ENCODE results near the gene FIP1L1. TPM values are rescaled to one million over a fixed set of nuclear protein-coding genes. Genes with fewer than 3 reads are reported as not detected.

FIP1L1 gene
- total and polyA plus RNA-seq, 9 of the 15 experiments (the other 6 are each of a cell fraction or from before 2014, with no cell fraction given): 34.6 to 137 (median 72.0) TPM

- TF ChIP-seq FIP1L1 (IDR thresholded peaks at IDR 0.05; ENCODE audit: low read depth, low read length, poor library complexity, severe bottlenecking): no peak
- TF ChIP-seq CCNT2 (IDR thresholded peaks at IDR 0.05; ENCODE audit: borderline replicate concordance, extremely low read depth, insufficient read length, low read depth, low read length): peak; percentile 24
- peak in 1 of 2 experiments; percentile 85; a peak in 2 of 4 replicates for TF ChIP-seq TBL1XR1 (IDR thresholded peaks at IDR 0.05; ENCODE audit: low read length in 2 of 2)
- peak; percentile 100 for TF ChIP-seq NKRF (IDR thresholded peaks at IDR 0.05; ENCODE audit: borderline replicate concordance)
- peak; percentile 75 for TF ChIP-seq NR2C1 (IDR thresholded peaks at IDR 0.05)
- TF ChIP-seq NR2C1 (tag; IDR thresholded peaks at IDR 0.05): peak; percentile 51
- no peak for TF ChIP-seq TCFL5 (CRISPR knock-in tag; conservative IDR thresholded peaks at IDR 0.05)
- no peak for TF ChIP-seq MED1 (CRISPR knock-in tag; IDR thresholded peaks at IDR 0.05; ENCODE audit: borderline replicate concordance)
- TF ChIP-seq ZNF449 (CRISPR knock-in tag; IDR thresholded peaks at IDR 0.05): no peak
- no peak for TF ChIP-seq ZNF740 (CRISPR knock-in tag; IDR thresholded peaks at IDR 0.05)
- TF ChIP-seq ZNF740 (tag; IDR thresholded peaks at IDR 0.05): no peak
- TF ChIP-seq ZNF23 (CRISPR knock-in tag; IDR thresholded peaks at IDR 0.05): no peak
- TF ChIP-seq KLF1 (tag; IDR thresholded peaks at IDR 0.05): no peak
- TF ChIP-seq FOXM1 (IDR thresholded peaks at IDR 0.05; ENCODE audit: low read depth): no peak
- 0 out of 2 replicates have a peak, but pooled peaks have one; percentile 58 for TF ChIP-seq FOXM1 (CRISPR knock-in tag; IDR thresholded peaks at IDR 0.05; ENCODE audit: low read depth)
- no peak for TF ChIP-seq ZNF280B (CRISPR knock-in tag; IDR thresholded peaks at IDR 0.05)
- no peak for TF ChIP-seq ZNF57 (CRISPR knock-in tag; IDR thresholded peaks at IDR 0.05)
- TF ChIP-seq ZSCAN29 (IDR thresholded peaks at IDR 0.05): no peak
These were observed 11.7 kb upstream of the FIP1L1 start, which contains the start of gene SCFD2 (continued) for GRCh38 chr4:53365486-53366300.

All from K562 (cell line).